ENCODE results near the gene ENPP7. TPM values are rescaled to one million over a fixed set of nuclear protein-coding genes. Genes with fewer than 3 reads are reported as not detected.

Gene ENPP7
- total RNA-seq, 4 donors from 2014 or later = not detected

DNA sequence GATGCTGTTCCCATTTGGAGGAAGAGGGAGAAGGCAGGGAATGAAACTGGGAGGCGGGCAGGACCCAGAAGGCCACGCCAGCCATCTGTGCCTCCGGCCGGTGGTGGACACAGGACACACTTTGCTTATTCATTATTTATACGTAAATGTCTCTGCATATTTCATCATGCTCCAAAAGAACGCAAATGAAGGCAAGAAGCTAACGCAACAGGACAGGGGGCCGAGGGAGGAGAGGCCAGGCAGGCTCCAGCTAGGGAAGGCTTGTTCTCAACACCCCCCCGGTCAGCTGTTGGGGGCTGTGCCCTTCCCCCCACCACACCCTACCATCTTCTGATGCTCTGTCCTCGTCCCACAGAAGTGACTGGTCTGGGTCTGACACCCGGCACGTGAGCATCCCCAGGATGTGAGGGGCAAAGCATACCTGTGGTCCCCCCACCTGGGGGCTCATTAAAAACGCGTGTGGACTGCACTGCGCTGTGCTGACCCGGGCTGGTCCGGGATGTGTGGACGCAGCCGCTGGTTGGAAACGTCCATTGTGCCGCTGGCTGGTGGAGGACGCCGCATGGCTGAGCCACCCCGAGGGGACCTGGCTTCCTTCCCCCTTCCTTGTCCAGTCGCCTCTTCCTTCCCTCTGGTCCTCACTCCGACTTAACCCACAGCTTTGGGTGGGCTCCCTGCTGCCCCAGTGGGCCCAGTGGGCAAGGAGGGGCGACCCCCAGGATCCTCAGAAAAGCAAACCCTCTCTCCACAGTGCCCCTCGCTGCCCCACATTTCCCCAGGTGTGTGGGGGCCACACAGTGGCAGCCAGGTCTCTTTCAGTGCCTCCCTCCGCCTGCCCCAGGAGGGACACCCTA lies 46.4 kb upstream of the ENPP7 start:
- no peaks in the 10 kb centered on the region for H3K36me3 ChIP-seq
- no peak for DNase-seq (ENCODE audit: low spot score in 2 of 2)
- no peaks in the 10 kb centered on the region for H3K4me1 ChIP-seq
- H3K27ac ChIP-seq = no peak overlapping the region
- H3K27me3 ChIP-seq = peaks cover 0 to 43% of the 10 kb centered on the region in 2 donors
- no peak overlapping the region for H3K4me3 ChIP-seq
- TF ChIP-seq POLR2A (IDR thresholded peaks at IDR 0.05) (no peak), EP300 (IDR thresholded peaks at IDR 0.05) (no peak)
- TF ChIP-seq, protein P1, sequence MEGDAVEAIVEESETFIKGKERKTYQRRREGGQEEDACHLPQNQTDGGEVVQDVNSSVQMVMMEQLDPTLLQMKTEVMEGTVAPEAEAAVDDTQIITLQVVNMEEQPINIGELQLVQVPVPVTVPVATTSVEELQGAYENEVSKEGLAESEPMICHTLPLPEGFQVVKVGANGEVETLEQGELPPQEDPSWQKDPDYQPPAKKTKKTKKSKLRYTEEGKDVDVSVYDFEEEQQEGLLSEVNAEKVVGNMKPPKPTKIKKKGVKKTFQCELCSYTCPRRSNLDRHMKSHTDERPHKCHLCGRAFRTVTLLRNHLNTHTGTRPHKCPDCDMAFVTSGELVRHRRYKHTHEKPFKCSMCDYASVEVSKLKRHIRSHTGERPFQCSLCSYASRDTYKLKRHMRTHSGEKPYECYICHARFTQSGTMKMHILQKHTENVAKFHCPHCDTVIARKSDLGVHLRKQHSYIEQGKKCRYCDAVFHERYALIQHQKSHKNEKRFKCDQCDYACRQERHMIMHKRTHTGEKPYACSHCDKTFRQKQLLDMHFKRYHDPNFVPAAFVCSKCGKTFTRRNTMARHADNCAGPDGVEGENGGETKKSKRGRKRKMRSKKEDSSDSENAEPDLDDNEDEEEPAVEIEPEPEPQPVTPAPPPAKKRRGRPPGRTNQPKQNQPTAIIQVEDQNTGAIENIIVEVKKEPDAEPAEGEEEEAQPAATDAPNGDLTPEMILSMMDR (IDR thresholded peaks at IDR 0.05) = no peak
- 72 to 73% methylated on average over 17 to 28 of the region's 29 CpGs for WGBS, 2 donors
- no peaks in the 10 kb centered on the region for H3K9me3 ChIP-seq

DNA sequence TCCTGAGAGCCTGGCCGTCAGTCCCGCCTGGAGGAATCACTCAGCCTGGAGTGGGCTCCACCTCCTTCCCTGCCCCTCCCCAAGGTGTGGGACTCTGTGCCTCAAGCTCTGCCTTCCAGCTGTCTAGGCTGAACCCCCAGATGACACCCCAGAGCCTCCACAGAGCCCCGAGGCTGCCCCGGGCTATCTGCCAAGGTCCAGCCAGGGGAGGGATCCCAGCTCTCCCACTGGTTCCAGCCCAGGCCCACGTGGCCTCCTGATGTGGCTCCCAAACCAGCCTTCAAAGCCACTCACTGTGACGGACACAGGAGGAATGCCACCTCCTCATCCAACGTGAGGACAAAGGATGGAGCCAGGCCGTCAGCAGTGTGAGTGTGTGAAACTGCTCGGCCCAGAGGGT lies 45.6 kb upstream of the ENPP7 start:
- no peaks in the 10 kb centered on the region for H3K4me1 ChIP-seq
- WGBS, 2 donors = 39 to 49% methylated on average over 9 of the region's 9 CpGs
- TF ChIP-seq POLR2A (IDR thresholded peaks at IDR 0.05) (no peak), EP300 (IDR thresholded peaks at IDR 0.05) (no peak)
- TF ChIP-seq, protein P1 (IDR thresholded peaks at IDR 0.05) = no peak

DNA sequence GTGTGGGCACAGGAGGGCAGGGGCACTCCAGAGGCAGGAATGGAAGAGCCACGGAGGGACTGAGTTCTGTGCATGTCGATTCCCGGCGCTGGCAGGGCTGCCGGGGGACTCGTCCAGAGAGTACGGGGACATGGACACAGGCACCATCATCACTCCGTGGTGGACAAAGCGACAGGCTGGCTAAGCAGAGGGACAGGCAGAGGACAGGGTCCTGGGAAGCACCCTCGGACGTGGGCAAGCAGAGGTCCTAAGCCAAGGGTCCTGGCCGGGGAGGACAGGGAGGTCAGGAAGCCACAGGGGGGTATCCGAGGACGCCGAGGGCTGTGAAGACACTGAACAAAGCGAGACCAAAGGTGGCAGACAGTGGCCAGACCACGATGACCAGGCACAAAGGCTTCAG lies 44.3 kb upstream of the ENPP7 start:
- 81 to 82% methylated on average over 17 of the region's 17 CpGs for WGBS, 2 donors
- TF ChIP-seq POLR2A (IDR thresholded peaks at IDR 0.05) (no peak), EP300 (IDR thresholded peaks at IDR 0.05) (no peak)
- TF ChIP-seq, protein P1 (IDR thresholded peaks at IDR 0.05) = no peak
- Histone ChIP-seq H3K27ac (no peak overlapping the region), H3K4me1 (peaks cover 0 to 5% (median 0%) of the 10 kb centered on the region in 4 donors), H3K4me3 (no peak overlapping the region), H3K9me3 (no peaks in the 10 kb centered on the region), H3K27me3 (peaks cover 0 to 27% of the 10 kb centered on the region in 2 donors), H3K36me3 (no peaks in the 10 kb centered on the region)
- DNase-seq (ENCODE audit: low spot score in 2 of 2) = no peak

More for the DNA sequence above, 45.6 kb upstream of the ENPP7 start:
- no peaks in the 10 kb centered on the region for H3K36me3 ChIP-seq
- peaks cover 0 to 36% of the 10 kb centered on the region in 2 donors for H3K27me3 ChIP-seq
- DNase-seq (ENCODE audit: low spot score in 2 of 2) = no peak
- H3K27ac ChIP-seq = no peak overlapping the region
- no peaks in the 10 kb centered on the region for H3K9me3 ChIP-seq
- no peak overlapping the region for H3K4me3 ChIP-seq

DNA sequence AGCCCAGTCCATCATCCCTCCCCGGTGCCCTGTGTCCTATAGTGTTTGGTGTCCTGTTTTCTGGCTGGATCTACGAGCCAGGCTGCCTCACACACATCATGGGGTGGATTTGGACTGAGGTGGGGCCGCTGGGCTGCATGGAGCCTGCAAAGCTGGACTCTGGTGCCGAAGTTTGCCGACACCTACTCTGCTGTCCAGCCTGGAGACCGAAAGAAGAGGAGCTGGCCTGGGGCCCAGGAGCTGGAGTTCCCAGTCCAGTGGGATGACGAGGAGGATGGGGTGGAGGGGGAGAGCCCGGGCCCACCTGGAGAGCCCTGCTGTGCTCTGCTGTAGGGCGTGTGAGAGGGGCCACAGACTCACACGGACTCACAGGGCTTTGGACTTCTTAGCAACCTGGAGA lies 40.3 kb upstream of the ENPP7 start:
- H3K4me3 ChIP-seq = no peak overlapping the region
- H3K27me3 ChIP-seq = peaks cover 0 to 23% of the 10 kb centered on the region in 2 donors
- H3K27ac ChIP-seq = no peak overlapping the region
- 54 to 67% methylated on average over 10 of the region's 10 CpGs for WGBS, 2 donors
- H3K4me1 ChIP-seq = peaks cover 0 to 22% (median under 1%) of the 10 kb centered on the region in 4 donors
- TF ChIP-seq POLR2A (IDR thresholded peaks at IDR 0.05) = no peak
- no peak for TF ChIP-seq EP300 (IDR thresholded peaks at IDR 0.05)
- TF ChIP-seq, protein P1 (IDR thresholded peaks at IDR 0.05) = no peak
- DNase-seq (ENCODE audit: low spot score in 2 of 2) = no peak
- no peaks in the 10 kb centered on the region for H3K9me3 ChIP-seq
- H3K36me3 ChIP-seq = no peaks in the 10 kb centered on the region
